Transverse colon (tissue), 4 donors: ENCODE data around the gene TEX12. TPM values are rescaled to one million over a fixed set of nuclear protein-coding genes. Genes with fewer than 3 reads are reported as not detected.
A peak's percentile ranks its signal among the peaks of the same experiment; 100 is the strongest.

Experiments used
- DNase-seq: peaks from one replicate; pipeline ENCODE4 v3.0.0-alpha.2; 2019
- H3K27ac ChIP-seq, 4 donors: fragments of 200-600 bp; sonication (generic); 2 replicates each; pipeline ENCODE4 v1.5.1; 2016 to 2018; ENCODE audit warnings: inconsistent platforms in 4 of 4
- H3K27me3 ChIP-seq: fragments of 200-600 bp; sonication (generic); 2 replicates; pipeline ENCODE4 v1.5.1; 2017; ENCODE audit warnings: inconsistent platforms
- H3K36me3 ChIP-seq, 4 donors: fragments of 200-600 bp; sonication (generic); 2 replicates each; pipeline ENCODE4 v1.5.1; 2017 to 2019; ENCODE audit warnings: inconsistent platforms in 4 of 4
- H3K4me1 ChIP-seq, 4 donors: fragments of 200-600 bp; sonication (generic); 2 replicates each; pipeline ENCODE4 v1.5.1; 2017 to 2020; ENCODE audit warnings: inconsistent platforms in 4 of 4
- H3K4me3 ChIP-seq, 4 donors: fragments of 200-600 bp; sonication (generic); 1 replicate in 1 of 4; 2 replicates in 3 of 4; pipeline versions ENCODE4 v1.5.1 to v1.6.1; 2017 to 2019; ENCODE audit warnings: inconsistent platforms in 4 of 4
- H3K9me3 ChIP-seq, 2 donors: fragments of 200-600 bp; sonication (generic); 2 replicates each; pipeline ENCODE4 v1.5.1; 2017 to 2019; ENCODE audit warnings: inconsistent platforms in 2 of 2
- EP300 ChIP-seq: sonication (generic); formaldehyde crosslinking; IDR thresholded peaks from one replicate; pipeline ENCODE4 v1.6.1; 2017; ENCODE audit warnings: antibody characterized with exemption, low read depth
- POLR2A ChIP-seq: fragments of 450-650 bp; IDR thresholded peaks from one replicate; pipeline ENCODE4 v1.6.1; 2016; ENCODE audit warnings: antibody characterized with exemption, mild to moderate bottlenecking, moderate library complexity
- POLR2AphosphoS5 ChIP-seq, 3 donors: sonication (generic); formaldehyde crosslinking; IDR thresholded peaks; one replicate each; pipeline ENCODE4 v1.6.1; 2016; ENCODE audit warnings: antibody characterized with exemption in 3 of 3
- WGBS, 2 donors: methylation state at CpG; one replicate each; pipeline ENCODE4 v1.1.5; 2018; ENCODE audit warnings: low coverage in 1 of 2; 5-methylcytosine and 5-hydroxymethylcytosine counted together
- in situ Hi-C, 4 donors: fragments of 200-750 bp; cut with MboI; loops; one replicate each; pipeline versions ENCODE4 v1.15.0 to v1.15.1; 2017; ENCODE audit warnings: low sequenced_read_pairs in 3 of 4, low pct_ligation_motif_present in 1 of 4, low pct_unique_long_range_greater_than_20kb in 1 of 4
- intact Hi-C: fragments of 100-400 bp; cut with DNase I; formaldehyde crosslinking; loops from one replicate; pipeline ENCODE4 v1.15.1; 2023; ENCODE audit warnings: low total_unique reads
- total RNA-seq, 4 donors: library from RNA; depleted of rRNA; stranded (reverse); fragments of >200 nt; gene quantifications; one replicate each; pipeline ENCODE4 v1.1.0, GENCODE V29; 2016
- TF ChIP-seq, protein P1 (sequence below), 5 experiments: fragments of 200-600 bp in 3 of 5; fragments of 450-650 bp in 2 of 5; sonication (generic) in 3 of 5; IDR thresholded peaks; 1 replicate in 2 of 5; 2 replicates in 3 of 5; pipeline ENCODE4 v1.5.1; 2016 to 2017; ENCODE audit warnings: antibody characterized with exemption in 5 of 5, inconsistent platforms in 3 of 5, mild to moderate bottlenecking in 2 of 5, moderate library complexity in 1 of 5

Gene TEX12
- total RNA-seq, 4 donors from 2014 or later, result 0.96 to 1.3 TPM; not detected in 2

DNA sequence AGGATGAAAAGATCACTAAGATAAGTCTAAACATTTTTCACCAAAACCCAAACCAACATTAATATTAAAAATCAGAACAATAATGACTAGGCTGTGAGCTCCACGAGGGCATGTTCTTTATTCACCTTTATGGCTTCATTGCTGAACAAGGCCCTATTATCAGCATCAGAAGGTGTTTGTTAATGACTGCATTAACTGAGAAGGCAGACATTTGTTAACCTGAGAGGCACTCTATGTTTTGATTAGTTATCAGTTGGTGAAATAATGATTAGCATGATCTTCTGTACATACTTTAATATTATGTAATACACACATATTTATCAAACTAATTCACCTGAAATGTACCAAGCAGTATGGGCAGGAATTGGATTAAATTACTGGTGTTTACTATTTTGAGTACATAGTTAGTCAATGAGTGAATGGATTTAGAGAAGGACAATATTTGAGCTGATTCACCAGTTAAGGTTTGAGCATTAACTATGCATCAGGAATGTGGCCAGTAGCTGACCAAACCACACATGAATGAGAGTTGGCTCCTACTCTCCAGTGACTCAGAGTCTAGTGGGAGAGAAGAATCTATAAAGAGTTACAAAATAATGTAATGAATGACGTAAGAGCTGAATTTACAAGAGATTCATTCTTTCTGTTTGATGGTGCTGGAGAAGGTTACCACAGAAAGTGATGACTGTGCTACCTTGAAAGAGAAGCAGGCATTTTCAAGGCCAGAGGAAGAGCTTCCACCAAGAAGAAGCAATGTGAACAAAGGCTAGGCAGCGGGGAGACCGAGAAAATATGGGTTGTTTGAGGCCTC is 10.0 kb upstream of the TEX12 start:
- no peak overlapping the region for H3K4me3 ChIP-seq
- TF ChIP-seq POLR2AphosphoS5 (IDR thresholded peaks at IDR 0.05), result peak in 1 of 3 donors; percentile 14
- no peak for TF ChIP-seq EP300
- TF ChIP-seq, protein P1, sequence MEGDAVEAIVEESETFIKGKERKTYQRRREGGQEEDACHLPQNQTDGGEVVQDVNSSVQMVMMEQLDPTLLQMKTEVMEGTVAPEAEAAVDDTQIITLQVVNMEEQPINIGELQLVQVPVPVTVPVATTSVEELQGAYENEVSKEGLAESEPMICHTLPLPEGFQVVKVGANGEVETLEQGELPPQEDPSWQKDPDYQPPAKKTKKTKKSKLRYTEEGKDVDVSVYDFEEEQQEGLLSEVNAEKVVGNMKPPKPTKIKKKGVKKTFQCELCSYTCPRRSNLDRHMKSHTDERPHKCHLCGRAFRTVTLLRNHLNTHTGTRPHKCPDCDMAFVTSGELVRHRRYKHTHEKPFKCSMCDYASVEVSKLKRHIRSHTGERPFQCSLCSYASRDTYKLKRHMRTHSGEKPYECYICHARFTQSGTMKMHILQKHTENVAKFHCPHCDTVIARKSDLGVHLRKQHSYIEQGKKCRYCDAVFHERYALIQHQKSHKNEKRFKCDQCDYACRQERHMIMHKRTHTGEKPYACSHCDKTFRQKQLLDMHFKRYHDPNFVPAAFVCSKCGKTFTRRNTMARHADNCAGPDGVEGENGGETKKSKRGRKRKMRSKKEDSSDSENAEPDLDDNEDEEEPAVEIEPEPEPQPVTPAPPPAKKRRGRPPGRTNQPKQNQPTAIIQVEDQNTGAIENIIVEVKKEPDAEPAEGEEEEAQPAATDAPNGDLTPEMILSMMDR (IDR thresholded peaks at IDR 0.05), result no peak
- no peak for TF ChIP-seq POLR2A
- no peaks in the 10 kb centered on the region for H3K36me3 ChIP-seq
- no peaks in the 10 kb centered on the region for H3K27me3 ChIP-seq
- DNase-seq, result no peak
- WGBS, 2 donors, result 81 to 83% methylated on average over 4 of the region's 4 CpGs
- H3K9me3 ChIP-seq, result no peaks in the 10 kb centered on the region
- in situ Hi-C loops (no loop called here), intact Hi-C loops (no loop called here)
- peak overlapping the region in 3 of 4 donors; percentile 12 to 20 (median 13) for H3K27ac ChIP-seq
- H3K4me1 ChIP-seq, result peaks cover 0 to 14% (median 0%) of the 10 kb centered on the region in 4 donors

DNA sequence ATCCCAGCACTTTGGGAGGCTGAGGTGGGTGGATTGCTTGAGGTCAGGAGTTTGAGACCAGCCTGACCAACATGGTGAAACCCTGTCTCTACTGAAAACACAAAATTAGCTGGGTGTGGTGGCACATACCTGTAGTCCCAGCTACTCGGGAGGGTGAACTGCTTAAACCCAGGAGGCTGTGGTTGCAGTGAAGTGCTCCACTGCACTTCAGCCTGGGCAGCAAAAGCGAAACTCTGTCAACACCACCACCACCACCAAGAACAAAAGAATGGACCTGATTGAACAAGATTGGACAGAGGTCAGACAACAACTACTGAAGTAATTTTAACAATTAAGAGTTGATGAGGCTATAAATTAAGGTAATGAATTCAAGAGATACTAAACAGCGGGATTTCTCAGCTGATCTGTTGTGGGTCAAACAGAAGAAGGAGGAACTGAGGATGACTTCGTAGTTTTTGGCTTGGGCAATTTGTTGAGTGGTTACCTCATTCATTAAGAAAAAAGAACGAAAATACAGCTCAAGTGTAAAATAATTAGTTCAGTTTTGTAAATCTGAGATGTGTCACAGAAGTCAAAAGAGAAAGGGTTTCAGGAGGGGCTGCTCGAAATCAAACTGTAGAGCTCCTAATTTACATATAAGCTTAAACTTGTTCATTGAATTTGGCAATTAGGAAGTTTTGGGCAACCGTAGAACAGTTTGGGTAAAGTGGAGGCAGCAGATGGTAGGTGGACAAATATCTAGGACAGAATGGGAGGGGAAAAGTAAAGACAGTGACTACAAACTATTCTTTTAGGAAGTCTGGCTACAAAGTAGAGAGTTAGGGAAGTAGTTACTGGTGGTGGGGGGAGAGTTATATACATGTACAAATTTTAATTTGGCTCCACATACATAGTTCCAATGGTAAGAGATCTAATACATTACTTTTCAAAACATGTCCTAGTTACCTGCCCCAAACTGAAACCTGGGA is 7.8 kb upstream of the TEX12 start:
- peak overlapping the region in 2 of 4 donors; percentile 19 to 45 for H3K27ac ChIP-seq
- in situ Hi-C loops (no loop called here), intact Hi-C loops (no loop called here)

DNA sequence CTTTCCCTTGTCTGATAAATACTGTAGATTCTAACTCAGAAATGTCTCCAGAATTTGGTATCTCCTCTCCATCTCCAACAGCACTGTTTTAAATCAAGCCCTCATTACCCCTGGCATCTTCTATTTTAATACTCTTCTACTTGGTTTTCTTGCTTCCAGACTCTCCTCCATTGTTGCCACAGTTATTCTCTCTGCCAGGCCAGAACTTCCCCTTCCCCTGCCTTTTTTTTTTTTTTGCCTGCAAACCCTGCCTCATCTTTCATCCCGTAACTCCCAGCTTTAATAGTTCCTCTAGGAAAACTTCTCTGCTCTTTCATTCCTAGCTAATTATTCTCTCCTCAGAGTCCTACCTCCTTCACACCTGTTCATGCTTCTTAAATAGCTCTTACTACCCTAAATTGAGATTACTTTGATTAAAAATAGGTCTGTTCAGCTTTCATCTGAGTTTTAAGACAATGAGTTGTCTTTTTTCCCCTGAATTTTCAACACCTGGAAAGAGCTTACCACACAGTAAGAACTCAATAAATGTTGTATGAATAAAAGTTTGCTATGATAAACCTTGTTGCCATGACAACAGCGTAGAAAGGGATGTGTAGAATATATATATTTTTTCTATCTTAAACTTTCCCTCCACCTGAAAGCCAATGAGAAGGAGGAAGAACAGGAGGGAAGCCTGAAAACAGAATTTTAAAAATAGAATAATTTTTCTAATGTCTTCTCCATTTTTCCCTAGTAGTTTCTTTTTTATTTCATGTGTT is 6.9 kb upstream of the TEX12 start:
- no peak overlapping the region for H3K4me3 ChIP-seq
- in situ Hi-C loops (no loop called here), intact Hi-C loops (no loop called here)
- H3K27ac ChIP-seq, result peak overlapping the region in 3 of 4 donors; percentile 4 to 45 (median 25)
- no peaks in the 10 kb centered on the region for H3K27me3 ChIP-seq
- H3K4me1 ChIP-seq, result peaks cover 0 to 29% (median 8%) of the 10 kb centered on the region in 4 donors
- WGBS, 2 donors, result 40 to 87% methylated on average over 2 of the region's 2 CpGs
- no peak for TF ChIP-seq POLR2AphosphoS5 (IDR thresholded peaks at IDR 0.05)
- no peak for TF ChIP-seq EP300
- TF ChIP-seq, protein P1 (IDR thresholded peaks at IDR 0.05), result no peak
- TF ChIP-seq POLR2A, result no peak
- no peaks in the 10 kb centered on the region for H3K9me3 ChIP-seq
- no peaks in the 10 kb centered on the region for H3K36me3 ChIP-seq
- DNase-seq, result no peak

More for the DNA sequence above, 7.8 kb upstream of the TEX12 start:
- 73 to 75% methylated on average over 5 to 7 of the region's 7 CpGs for WGBS, 2 donors
- no peak for DNase-seq
- no peaks in the 10 kb centered on the region for H3K36me3 ChIP-seq
- peaks cover 0 to 21% (median 4%) of the 10 kb centered on the region in 4 donors for H3K4me1 ChIP-seq
- TF ChIP-seq, protein P1 (IDR thresholded peaks at IDR 0.05), result no peak
- TF ChIP-seq POLR2AphosphoS5 (IDR thresholded peaks at IDR 0.05), result no peak
- no peak for TF ChIP-seq POLR2A
- TF ChIP-seq EP300, result no peak
- no peaks in the 10 kb centered on the region for H3K27me3 ChIP-seq
- no peaks in the 10 kb centered on the region for H3K9me3 ChIP-seq
- H3K4me3 ChIP-seq, result no peak overlapping the region
